Measurements from ENCODE around the gene C1QTNF8.

- no peak for TF ChIP-seq CTCF (IDR thresholded peaks at IDR 0.05; ENCODE audit: low read depth, low read length)
- TF ChIP-seq EZH2phosphoT487 (IDR thresholded peaks at IDR 0.05; ENCODE audit: low read depth), result no peak
These were observed 20.6 kb upstream of the C1QTNF8 start for GRCh38 chr16:1116693-1117077.

Data from OCI-LY3 (cell line).